DND-41 (cell line): ENCODE data around the gene SMARCA4.

ENCODE experiments used
- CTCF ChIP-seq: IDR thresholded peaks from 2 replicates; pipeline ENCODE4 v1.5.1; 2012; ENCODE audit warnings: borderline replicate concordance, low read length, moderate library complexity, mild to moderate bottlenecking; ENCODE audit not compliant: poor library complexity, severe bottlenecking; ENCODE audit errors: extremely low read depth
- EZH2 ChIP-seq: IDR thresholded peaks from 3 replicates; pipeline ENCODE4 v1.6.1; 2012; ENCODE audit warnings: borderline replicate concordance, low read depth, mild to moderate bottlenecking, moderate library complexity, low read length, inconsistent platforms; ENCODE audit not compliant: severe bottlenecking

GRCh38 chr19:11014403-11014911, 53.6 kb downstream of the SMARCA4 start:
- TF ChIP-seq CTCF (no peak), EZH2 (no peak)
